Activated CD4-positive, alpha-beta T cell treated with anti-CD3 and anti-CD28 coated beads, Interleukin-2, amount 10 ng/mL, durations not matched to agents 7 days and 5 days (primary cell): ENCODE data around the gene DMD. TPM values are rescaled to one million over a fixed set of nuclear protein-coding genes. Genes with fewer than 3 reads are reported as not detected.

Experiments used
- CTCF ChIA-PET: fragments of 350-600 bp; sonication (Branson Sonifier 250); formaldehyde crosslinking; loops from one replicate; lab custom pipeline; 2021; ENCODE audit warnings: antibody characterized with exemption; lab: Charles Lee
- POLR2A ChIA-PET: fragments of 350-600 bp; sonication (Branson Sonifier 250); formaldehyde crosslinking; loops from one replicate; lab custom pipeline; 2021; ENCODE audit warnings: antibody characterized with exemption; lab: Charles Lee
- DNase-seq: peaks from one replicate; pipeline ENCODE4 v3.0.0-alpha.2; 2020
- H3K27ac Mint-ChIP-seq: one replicate; pipeline ENCODE4 v1.8.0; 2021; ENCODE audit warnings: mild to moderate bottlenecking, moderate library complexity, mixed read lengths
- H3K27me3 Mint-ChIP-seq: one replicate; pipeline ENCODE4 v1.8.0; 2021; ENCODE audit warnings: mixed read lengths
- H3K36me3 Mint-ChIP-seq: one replicate; pipeline ENCODE4 v1.8.0; 2021; ENCODE audit warnings: low read depth, mixed read lengths
- H3K4me1 Mint-ChIP-seq: one replicate; pipeline ENCODE4 v1.8.0; 2021; ENCODE audit warnings: mixed read lengths
- H3K4me3 Mint-ChIP-seq: one replicate; pipeline ENCODE4 v1.8.0; 2021; ENCODE audit warnings: mild to moderate bottlenecking, moderate library complexity, mixed read lengths
- H3K9me3 Mint-ChIP-seq: one replicate; pipeline ENCODE4 v1.8.0; 2021; ENCODE audit warnings: mixed read lengths
- total RNA-seq, 2 experiments: library from RNA; stranded (reverse); gene quantifications; one replicate each; pipeline ENCODE4 v1.2.3, GENCODE V29; 2021

DMD gene
- total RNA-seq, 2 experiments from 2014 or later, result 0.57 to 0.83 TPM

DNA sequence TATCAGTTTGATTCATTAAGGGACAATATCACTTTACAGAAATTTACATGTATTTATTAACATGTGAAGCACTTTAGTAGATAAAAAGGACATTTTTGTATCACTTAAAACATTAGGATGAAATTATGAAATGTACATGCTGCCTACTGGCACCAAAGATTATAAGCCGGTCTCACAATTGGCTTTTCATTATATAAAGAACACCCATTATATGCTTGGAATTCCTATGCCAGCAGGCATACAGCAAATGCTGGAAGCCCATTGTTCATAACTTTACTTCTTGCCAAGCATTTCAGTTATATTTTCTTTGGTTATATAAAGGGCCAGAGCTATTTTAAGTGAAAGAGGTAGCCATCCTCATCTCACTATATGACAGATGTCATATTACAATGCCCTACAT is 145.9 kb downstream of the DMD start:
- Mint-ChIP-seq H3K27me3 (no peaks in the 10 kb centered on the region), H3K36me3 (no peaks in the 10 kb centered on the region), H3K4me1 (no peaks in the 10 kb centered on the region), H3K9me3 (peaks cover 3% of the 10 kb centered on the region), H3K27ac (no peak overlapping the region), H3K4me3 (no peak overlapping the region)
- ChIA-PET CTCF (no interaction called here), POLR2A (no interaction called here)
- no peak for DNase-seq

- no peak overlapping the region for H3K27ac Mint-ChIP-seq
- no peaks in the 10 kb centered on the region for H3K4me1 Mint-ChIP-seq
- no peaks in the 10 kb centered on the region for H3K36me3 Mint-ChIP-seq
- H3K27me3 Mint-ChIP-seq, result no peaks in the 10 kb centered on the region
- no peak for DNase-seq
- no peak overlapping the region for H3K4me3 Mint-ChIP-seq
- POLR2A ChIA-PET, result no interaction called here
- CTCF ChIA-PET, result no interaction called here
- no peaks in the 10 kb centered on the region for H3K9me3 Mint-ChIP-seq
Measured at GRCh38 chrX:33062041-33062440, 149.3 kb downstream of the DMD start.

- Mint-ChIP-seq H3K27me3 (no peaks in the 10 kb centered on the region), H3K27ac (no peak overlapping the region), H3K4me3 (no peak overlapping the region), H3K4me1 (no peaks in the 10 kb centered on the region), H3K36me3 (no peaks in the 10 kb centered on the region), H3K9me3 (peaks cover 8% of the 10 kb centered on the region)
- CTCF ChIA-PET, result no interaction called here
- no peak for DNase-seq
- POLR2A ChIA-PET, result no interaction called here
Measured at GRCh38 chrX:33053001-33053400, 158.3 kb downstream of the DMD start.

DNA sequence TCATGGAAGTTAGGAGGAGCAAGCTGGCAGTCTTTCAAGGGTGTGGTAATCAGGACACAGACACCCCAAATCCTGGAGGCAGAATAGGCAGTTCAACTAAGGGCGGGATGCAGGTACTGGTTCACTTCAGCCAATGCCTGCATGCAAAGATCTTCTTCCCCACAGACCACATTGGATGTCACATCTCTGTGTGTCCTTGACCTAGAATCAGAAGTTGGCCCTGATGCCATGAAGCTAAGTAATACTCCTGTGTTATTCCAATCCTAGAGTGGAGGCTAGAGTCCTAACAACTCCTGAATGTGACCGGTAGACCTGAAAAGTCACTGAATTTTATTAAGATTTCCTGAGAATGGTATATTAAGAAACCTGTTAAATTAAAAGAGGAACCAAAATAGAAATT is 165.5 kb downstream of the DMD start:
- no peaks in the 10 kb centered on the region for H3K9me3 Mint-ChIP-seq
- DNase-seq, result no peak
- ChIA-PET POLR2A (no interaction called here), CTCF (no interaction called here)
- H3K4me3 Mint-ChIP-seq, result no peak overlapping the region
- no peak overlapping the region for H3K27ac Mint-ChIP-seq
- no peaks in the 10 kb centered on the region for H3K4me1 Mint-ChIP-seq
- H3K36me3 Mint-ChIP-seq, result no peaks in the 10 kb centered on the region
- H3K27me3 Mint-ChIP-seq, result no peaks in the 10 kb centered on the region

GRCh38 chrX:33045245-33045644 is 166.1 kb downstream of the DMD start:
- ChIA-PET POLR2A (no interaction called here), CTCF (no interaction called here)
- H3K9me3 Mint-ChIP-seq, result no peaks in the 10 kb centered on the region
- DNase-seq, result no peak
- H3K36me3 Mint-ChIP-seq, result no peaks in the 10 kb centered on the region
- H3K27ac Mint-ChIP-seq, result no peak overlapping the region
- H3K4me3 Mint-ChIP-seq, result no peak overlapping the region
- no peaks in the 10 kb centered on the region for H3K4me1 Mint-ChIP-seq
- H3K27me3 Mint-ChIP-seq, result no peaks in the 10 kb centered on the region

DNA sequence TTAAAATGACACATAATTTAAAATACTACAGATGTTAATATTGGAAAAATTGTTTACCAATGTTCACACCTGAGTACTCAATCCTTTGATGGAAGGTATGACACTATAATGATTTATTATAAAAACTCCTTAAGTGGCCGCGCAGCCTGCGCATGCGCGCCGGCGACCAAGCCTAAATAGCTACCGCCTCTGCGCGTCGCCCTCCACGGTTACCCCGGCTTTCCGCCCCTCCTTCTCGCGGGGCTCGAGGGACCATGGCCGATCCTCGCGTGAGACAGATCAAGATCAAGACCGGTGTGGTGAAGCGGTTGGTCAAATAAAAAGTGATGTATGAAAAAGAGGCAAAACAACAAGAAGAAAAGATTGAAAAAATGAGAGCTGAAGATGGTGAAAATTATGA is 170.2 kb downstream of the DMD start:
- no peaks in the 10 kb centered on the region for H3K27me3 Mint-ChIP-seq
- ChIA-PET CTCF (no interaction called here), POLR2A (no interaction called here)
- no peak overlapping the region for H3K4me3 Mint-ChIP-seq
- H3K36me3 Mint-ChIP-seq, result no peaks in the 10 kb centered on the region
- no peaks in the 10 kb centered on the region for H3K4me1 Mint-ChIP-seq
- no peak for DNase-seq
- H3K9me3 Mint-ChIP-seq, result no peaks in the 10 kb centered on the region
- no peak overlapping the region for H3K27ac Mint-ChIP-seq

GRCh38 chrX:33032700-33033099 is 178.6 kb downstream of the DMD start:
- no peaks in the 10 kb centered on the region for H3K36me3 Mint-ChIP-seq
- POLR2A ChIA-PET, result no interaction called here
- CTCF ChIA-PET, result no interaction called here
- no peak overlapping the region for H3K27ac Mint-ChIP-seq
- no peaks in the 10 kb centered on the region for H3K4me1 Mint-ChIP-seq
- DNase-seq, result no peak
- no peaks in the 10 kb centered on the region for H3K27me3 Mint-ChIP-seq
- H3K4me3 Mint-ChIP-seq, result no peak overlapping the region
- no peaks in the 10 kb centered on the region for H3K9me3 Mint-ChIP-seq

GRCh38 chrX:33014949-33015348 is 196.4 kb downstream of the DMD start:
- H3K27me3 Mint-ChIP-seq, result no peaks in the 10 kb centered on the region
- no peak overlapping the region for H3K27ac Mint-ChIP-seq
- no peaks in the 10 kb centered on the region for H3K4me1 Mint-ChIP-seq
- no peak overlapping the region for H3K4me3 Mint-ChIP-seq
- ChIA-PET POLR2A (no interaction called here), CTCF (no interaction called here)
- peaks cover 2% of the 10 kb centered on the region for H3K9me3 Mint-ChIP-seq
- H3K36me3 Mint-ChIP-seq, result no peaks in the 10 kb centered on the region
- DNase-seq, result no peak

GRCh38 chrX:33014086-33014485 is 197.3 kb downstream of the DMD start:
- Mint-ChIP-seq H3K4me1 (no peaks in the 10 kb centered on the region), H3K27ac (no peak overlapping the region), H3K27me3 (no peaks in the 10 kb centered on the region), H3K36me3 (no peaks in the 10 kb centered on the region), H3K9me3 (peaks cover 2% of the 10 kb centered on the region), H3K4me3 (no peak overlapping the region)
- POLR2A ChIA-PET, result no interaction called here
- CTCF ChIA-PET, result no interaction called here
- no peak for DNase-seq

DNA sequence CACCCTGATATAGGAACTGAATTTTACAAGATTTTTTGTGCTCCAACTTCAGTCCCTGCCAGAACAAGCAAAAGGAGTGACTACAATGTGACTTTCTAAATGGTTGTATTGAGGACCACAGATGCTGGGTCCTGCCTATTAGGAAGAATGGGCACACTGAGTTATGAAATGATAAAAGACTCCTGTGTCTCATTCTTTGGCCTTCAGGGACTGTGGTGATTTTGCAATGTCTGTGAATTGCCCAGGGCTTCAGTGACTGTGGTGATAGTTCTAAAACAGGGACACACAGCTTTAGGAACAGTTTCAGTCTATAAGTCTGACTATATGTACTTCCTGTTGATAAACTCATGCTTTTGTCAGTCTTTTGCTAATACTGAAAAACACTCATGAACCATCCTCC is 210.2 kb downstream of the DMD start:
- POLR2A ChIA-PET, result no interaction called here
- CTCF ChIA-PET, result no interaction called here
- no peak overlapping the region for H3K27ac Mint-ChIP-seq
- no peaks in the 10 kb centered on the region for H3K9me3 Mint-ChIP-seq
- H3K4me1 Mint-ChIP-seq, result no peaks in the 10 kb centered on the region
- no peaks in the 10 kb centered on the region for H3K36me3 Mint-ChIP-seq
- H3K27me3 Mint-ChIP-seq, result no peaks in the 10 kb centered on the region
- H3K4me3 Mint-ChIP-seq, result no peak overlapping the region
- DNase-seq, result no peak

- POLR2A ChIA-PET, result no interaction called here
- DNase-seq, result no peak
- no peaks in the 10 kb centered on the region for H3K36me3 Mint-ChIP-seq
- H3K27ac Mint-ChIP-seq, result no peak overlapping the region
- H3K4me3 Mint-ChIP-seq, result no peak overlapping the region
- CTCF ChIA-PET, result interaction anchor here (0.6 kb wide), 1 partner anchor 180 kb away, joined by 6 read pairs; no protein-coding TSS in a partner anchor
- H3K27me3 Mint-ChIP-seq, result no peaks in the 10 kb centered on the region
- no peaks in the 10 kb centered on the region for H3K9me3 Mint-ChIP-seq
- no peaks in the 10 kb centered on the region for H3K4me1 Mint-ChIP-seq
Measured at GRCh38 chrX:32998776-32999175, 212.6 kb downstream of the DMD start.

DNA sequence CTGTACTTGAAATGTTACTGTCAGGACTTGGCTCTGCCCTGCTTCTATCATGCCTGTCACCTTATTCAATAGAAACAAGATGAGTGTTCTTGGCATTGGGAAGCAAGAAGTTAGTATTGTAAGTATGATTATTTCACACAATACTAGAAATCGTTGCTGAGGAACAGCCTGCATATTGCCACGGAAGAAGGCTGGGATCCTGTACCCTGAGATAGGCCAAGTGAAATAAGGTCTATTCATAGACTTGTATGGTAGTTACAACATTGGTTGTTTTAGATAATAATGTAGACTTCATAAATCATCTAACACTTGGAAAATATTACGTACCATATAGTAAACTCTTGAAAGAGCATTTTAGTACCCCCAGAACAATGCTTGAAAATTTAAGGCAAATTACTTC is 215.9 kb downstream of the DMD start:
- H3K4me1 Mint-ChIP-seq, result no peaks in the 10 kb centered on the region
- no peak overlapping the region for H3K4me3 Mint-ChIP-seq
- ChIA-PET CTCF (no interaction called here), POLR2A (interaction anchor here (0.5 kb wide), 1 partner anchor 318 kb away, joined by 6 read pairs; no protein-coding TSS in a partner anchor)
- H3K36me3 Mint-ChIP-seq, result no peaks in the 10 kb centered on the region
- no peak for DNase-seq
- H3K27me3 Mint-ChIP-seq, result no peaks in the 10 kb centered on the region
- no peaks in the 10 kb centered on the region for H3K9me3 Mint-ChIP-seq
- no peak overlapping the region for H3K27ac Mint-ChIP-seq

DNA sequence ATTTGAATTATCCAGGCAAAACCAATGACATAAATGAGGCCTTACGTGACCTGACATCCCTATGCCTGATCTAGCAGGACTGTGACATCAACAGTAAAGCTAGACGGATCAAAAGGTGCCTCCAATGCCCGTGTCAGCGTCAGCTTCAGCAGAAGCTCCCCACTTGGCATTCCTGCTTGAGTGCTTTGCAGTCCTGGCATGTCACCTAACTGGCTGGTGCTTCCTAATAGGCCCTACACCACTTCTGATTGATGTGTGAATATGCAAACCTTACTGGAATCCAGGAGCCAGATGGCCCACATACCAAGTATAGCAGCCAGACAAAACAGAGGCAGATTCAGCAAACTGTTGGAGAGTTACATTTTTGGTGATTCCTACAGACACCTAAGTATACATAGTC is 224.2 kb downstream of the DMD start:
- CTCF ChIA-PET, result no interaction called here
- no peaks in the 10 kb centered on the region for H3K36me3 Mint-ChIP-seq

DNA sequence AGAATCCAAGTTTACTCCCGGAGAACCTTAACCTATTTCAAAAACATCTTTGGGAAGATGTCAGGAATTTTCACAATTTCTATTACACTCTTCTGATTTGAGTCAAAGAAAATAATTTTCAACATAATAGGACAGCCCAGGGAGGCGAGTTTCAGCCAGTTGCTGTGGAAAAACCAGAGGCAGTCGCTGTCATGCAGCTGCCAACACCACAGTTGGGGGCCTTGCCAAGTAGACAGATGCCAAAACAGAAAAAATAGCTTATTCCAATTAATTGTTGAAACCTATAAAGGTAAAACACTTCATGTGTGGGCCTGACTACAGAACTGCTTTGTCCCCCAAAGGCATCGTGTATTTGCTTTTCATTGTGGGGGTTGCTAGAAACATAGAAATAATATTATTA is 225.8 kb downstream of the DMD start:
- Mint-ChIP-seq H3K36me3 (no peaks in the 10 kb centered on the region), H3K27me3 (no peaks in the 10 kb centered on the region), H3K4me3 (no peak overlapping the region), H3K9me3 (no peaks in the 10 kb centered on the region), H3K4me1 (no peaks in the 10 kb centered on the region), H3K27ac (no peak overlapping the region)
- ChIA-PET CTCF (interaction anchor here (0.7 kb wide), 1 partner anchor 961 kb away, joined by 3 read pairs; no protein-coding TSS in a partner anchor), POLR2A (no interaction called here)
- no peak for DNase-seq

More for the DNA sequence above, 224.2 kb downstream of the DMD start:
- POLR2A ChIA-PET, result no interaction called here
- Mint-ChIP-seq H3K27ac (no peak overlapping the region), H3K4me1 (no peaks in the 10 kb centered on the region), H3K27me3 (no peaks in the 10 kb centered on the region), H3K4me3 (no peak overlapping the region), H3K9me3 (no peaks in the 10 kb centered on the region)
- no peak for DNase-seq
